Activated CD8-positive, alpha-beta memory T cell treated with anti-CD3 and anti-CD28 coated beads, Interleukin-2, amount 50 U/mL, for 24 hours (primary cell): Measurements from ENCODE around the gene STON2.
"Not testable (repeated sequence)": the region's sequence is repeated elsewhere in the genome, so short reads cannot be mapped to it uniquely, and the experiment has no call there.

Source experiments
- DNase-seq: peaks from one replicate; pipeline ENCODE4 v3.0.0-alpha.2; 2020; ENCODE audit errors: extremely low read depth

STON2 gene

GRCh38 chr14:81380009-81380408 lies 20.1 kb downstream of the STON2 start:
- not testable (repeated sequence) for DNase-seq

GRCh38 chr14:81371802-81372201 lies 28.3 kb downstream of the STON2 start:
- no peak for DNase-seq

DNA sequence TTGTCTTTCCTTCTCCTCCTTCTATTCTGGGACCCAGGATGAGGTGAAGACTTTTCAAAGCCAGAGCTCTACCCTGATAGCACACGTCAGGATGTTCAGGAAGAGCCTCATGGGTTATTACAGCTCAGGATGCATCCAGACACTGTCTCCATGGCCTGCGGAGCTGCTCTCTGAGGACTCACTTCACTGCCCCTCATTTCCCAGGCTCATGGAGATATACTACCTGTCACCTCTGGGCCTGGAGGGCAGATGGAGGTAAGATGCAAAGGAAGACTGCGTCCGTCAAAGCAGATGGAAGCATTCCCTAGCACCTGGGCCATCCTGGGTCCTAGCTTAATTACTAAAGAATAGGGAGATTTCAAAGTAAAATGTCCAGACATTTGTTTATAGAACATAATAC lies 32.6 kb downstream of the STON2 start:
- DNase-seq, result no peak

DNA sequence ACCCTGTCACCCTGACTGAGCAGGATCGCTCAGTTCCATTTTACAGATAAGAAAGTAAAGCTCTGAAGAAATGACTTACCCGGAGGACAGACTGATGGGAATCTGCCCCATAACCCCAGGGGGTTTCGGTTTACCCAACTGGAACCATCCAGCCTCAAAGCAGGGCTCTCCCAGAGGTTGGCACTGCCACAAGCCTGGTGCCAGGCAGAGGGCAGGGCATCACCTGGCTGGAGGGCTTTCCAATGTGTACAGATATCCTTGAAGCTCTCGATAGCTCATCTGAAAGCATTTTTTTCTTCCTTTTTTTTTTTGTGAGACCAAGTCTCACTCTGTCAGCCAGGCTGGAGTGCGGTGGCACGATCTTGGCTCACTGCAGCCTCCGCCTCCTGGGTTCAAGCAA lies 33.2 kb downstream of the STON2 start:
- no peak for DNase-seq

DNA sequence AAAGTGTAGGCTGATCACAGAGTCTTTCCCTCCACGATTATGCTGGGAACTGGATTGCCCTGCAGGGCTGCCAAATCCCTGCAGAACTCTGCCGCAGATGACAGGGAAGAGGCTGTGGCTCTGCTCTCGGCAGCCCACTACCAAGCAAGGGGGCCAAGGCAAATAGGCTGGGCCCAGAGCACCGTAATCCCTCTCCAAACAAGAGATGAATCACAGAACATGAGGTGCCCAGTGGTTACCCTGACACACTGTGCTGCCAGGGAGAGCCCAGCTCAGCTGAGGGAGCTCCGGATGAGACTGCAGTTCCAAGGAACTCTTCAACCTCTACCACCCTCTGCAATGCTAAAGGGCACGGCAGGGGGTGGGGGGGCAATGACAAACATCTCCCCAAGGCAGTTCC lies 33.9 kb downstream of the STON2 start:
- no peak for DNase-seq

- DNase-seq, result no peak
These were observed 36.3 kb downstream of the STON2 start for GRCh38 chr14:81363746-81364378.

- no peak for DNase-seq
These were observed 46.3 kb downstream of the STON2 start for GRCh38 chr14:81353691-81354323.

DNA sequence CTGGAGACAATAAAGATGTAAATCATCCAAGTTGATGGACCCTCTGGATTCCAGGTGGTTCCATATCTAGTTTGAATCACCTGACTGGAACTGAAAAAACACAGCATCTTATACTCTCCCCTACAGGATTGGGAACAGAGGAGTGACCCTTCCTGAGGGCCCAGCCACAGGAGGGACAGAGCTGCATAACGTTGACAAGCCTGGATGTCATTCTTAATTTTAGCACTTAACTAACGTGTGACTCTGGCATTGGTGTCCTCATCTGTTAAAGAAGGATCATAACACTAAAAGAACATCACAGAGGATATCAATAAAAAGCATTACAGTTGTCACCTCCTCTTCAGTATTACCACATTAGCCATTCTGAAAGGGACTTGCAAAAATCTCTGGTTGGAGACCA lies 47.7 kb downstream of the STON2 start:
- DNase-seq, result no peak

GRCh38 chr14:81351205-81351604 lies 48.9 kb downstream of the STON2 start:
- DNase-seq, result no peak

GRCh38 chr14:81350344-81351130 lies 49.6 kb downstream of the STON2 start:
- DNase-seq, result no peak

- DNase-seq, result no peak
These were observed 52.1 kb downstream of the STON2 start for GRCh38 chr14:81348061-81348460.

- DNase-seq, result no peak
These were observed 54.3 kb downstream of the STON2 start for GRCh38 chr14:81345781-81346180.

DNA sequence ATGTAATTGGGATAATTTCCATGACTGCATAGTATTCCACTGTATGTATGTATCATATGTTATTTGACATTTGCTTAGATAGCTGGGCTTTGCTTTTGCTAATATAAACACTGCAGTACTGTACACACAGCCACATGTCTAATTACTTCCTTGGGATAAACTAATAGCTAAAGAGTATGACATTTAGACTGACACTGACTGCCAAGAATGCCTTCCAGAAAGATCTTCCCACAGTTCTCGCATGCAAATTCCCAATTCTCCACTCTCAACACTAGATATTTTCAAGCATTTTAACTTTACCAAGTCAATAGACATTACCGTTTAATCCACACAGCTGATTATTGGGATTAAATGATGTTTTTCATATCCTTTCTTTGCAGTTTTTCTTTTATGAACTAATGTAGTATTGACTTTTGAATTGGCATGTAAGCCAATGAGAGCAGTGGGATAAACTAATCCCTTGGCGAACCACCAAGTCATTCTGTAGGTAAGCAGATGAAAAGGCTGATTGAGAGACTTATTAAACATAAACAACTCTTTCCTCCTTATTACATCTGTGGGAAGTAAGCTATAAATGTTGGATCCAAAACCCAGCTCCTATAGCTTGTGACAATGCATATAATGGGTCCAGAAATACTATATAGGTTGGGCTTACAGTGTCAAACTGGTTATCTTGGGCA lies 55.5 kb downstream of the STON2 start:
- DNase-seq, result no peak

GRCh38 chr14:81343701-81344100 lies 56.4 kb downstream of the STON2 start:
- DNase-seq, result no peak

DNA sequence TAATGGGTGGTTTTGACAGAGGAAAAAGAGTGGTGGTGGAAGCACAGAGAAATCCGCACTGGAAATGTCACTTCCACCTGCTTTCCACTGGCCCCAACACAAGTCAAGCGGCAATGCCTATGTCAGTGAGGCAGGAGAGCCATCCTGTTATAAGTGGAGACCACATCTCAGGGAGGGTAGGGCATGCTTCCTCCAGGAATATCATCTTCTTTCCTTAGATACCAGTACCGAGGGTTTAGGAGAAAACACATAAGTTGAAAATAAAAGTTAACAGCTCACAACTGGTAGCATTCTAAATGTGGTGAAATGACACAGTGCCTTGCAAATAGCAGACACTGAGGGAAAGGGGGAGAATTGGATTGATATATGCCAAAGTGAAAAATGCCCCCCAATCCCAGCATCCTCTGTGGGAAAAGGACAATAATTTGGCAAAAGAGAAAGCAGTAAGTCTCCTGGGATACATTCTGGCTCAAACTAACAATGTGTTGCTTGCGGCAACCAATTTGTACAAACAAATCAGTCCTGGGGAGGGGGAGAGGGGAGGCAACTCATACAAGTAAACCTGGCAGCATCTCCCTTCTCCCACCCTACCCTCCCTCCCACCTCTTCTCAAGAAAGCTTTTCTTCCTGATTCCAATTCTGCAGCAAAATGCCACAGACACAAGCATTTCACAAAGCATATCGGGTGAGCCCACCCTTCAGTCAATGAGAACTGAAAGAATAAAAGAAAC lies 57.1 kb downstream of the STON2 start:
- no peak for DNase-seq

DNA sequence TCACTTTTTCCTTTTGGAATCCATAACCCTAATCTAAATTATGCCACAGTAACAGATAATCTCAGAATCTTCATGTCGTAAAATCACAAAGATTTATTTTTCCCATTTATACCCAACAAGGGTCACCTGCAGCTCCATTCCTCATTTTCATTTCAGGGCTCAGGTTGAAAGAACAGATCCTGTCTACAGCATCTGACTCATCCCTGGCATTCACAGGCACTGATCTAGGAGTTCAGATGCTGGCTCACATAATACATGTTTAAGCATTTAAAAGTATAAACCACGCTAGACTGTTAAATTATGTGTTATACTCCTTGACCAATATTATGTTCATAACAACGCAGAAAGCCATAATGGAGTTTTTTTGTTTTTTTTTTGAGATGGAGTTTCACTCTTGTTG lies 58.3 kb downstream of the STON2 start:
- no peak for DNase-seq

DNA sequence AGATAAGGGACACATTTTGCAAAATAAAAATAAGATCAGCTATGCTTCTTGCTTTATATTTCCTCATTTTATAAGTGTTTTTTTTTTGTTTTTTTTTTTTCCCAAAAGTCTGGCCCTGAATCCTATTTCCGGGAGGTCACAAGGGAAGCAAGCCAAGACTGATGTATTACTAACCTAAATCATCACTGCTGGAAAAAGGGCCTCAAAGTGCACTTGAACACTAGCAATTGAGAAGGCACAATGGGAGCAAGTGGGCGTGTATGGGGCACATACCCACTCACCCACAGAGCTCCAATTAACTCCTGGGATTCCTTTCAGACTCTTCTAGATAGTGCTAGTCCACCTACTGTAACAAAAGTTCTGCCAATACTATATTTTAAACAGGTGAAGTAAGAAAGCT lies 58.8 kb downstream of the STON2 start:
- no peak for DNase-seq

- DNase-seq, result no peak
These were observed 59.9 kb downstream of the STON2 start for GRCh38 chr14:81340201-81340600.

- DNase-seq, result no peak
These were observed 63.1 kb downstream of the STON2 start for GRCh38 chr14:81337073-81337472.

- no peak for DNase-seq
These were observed 64.1 kb downstream of the STON2 start for GRCh38 chr14:81336009-81336408.

DNA sequence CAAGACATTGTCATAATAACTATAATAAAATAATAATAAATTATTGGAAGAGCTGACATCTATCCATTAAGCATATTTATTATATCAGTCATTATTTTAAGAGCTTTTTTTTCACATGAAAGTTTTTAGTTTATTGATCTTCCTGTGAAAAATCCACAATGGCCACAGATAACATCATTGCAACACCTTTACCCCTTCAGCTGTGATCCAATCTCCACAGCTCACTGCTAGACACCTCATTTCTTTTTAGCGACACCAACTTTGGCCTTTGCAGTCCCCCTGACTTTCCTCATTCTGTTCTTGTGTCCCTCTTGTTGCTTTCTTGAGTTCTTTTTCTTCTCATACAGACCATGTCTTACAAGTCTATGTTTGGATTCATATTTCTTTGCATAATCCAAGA lies 67.4 kb downstream of the STON2 start:
- no peak for DNase-seq
